Measurements from ENCODE around the gene TRNAU1AP. TPM values are rescaled to one million over a fixed set of nuclear protein-coding genes. Genes with fewer than 3 reads are reported as not detected.

The TRNAU1AP gene
- total RNA-seq, 2 donors from 2014 or later: 22.1 to 28.6 TPM

DNA sequence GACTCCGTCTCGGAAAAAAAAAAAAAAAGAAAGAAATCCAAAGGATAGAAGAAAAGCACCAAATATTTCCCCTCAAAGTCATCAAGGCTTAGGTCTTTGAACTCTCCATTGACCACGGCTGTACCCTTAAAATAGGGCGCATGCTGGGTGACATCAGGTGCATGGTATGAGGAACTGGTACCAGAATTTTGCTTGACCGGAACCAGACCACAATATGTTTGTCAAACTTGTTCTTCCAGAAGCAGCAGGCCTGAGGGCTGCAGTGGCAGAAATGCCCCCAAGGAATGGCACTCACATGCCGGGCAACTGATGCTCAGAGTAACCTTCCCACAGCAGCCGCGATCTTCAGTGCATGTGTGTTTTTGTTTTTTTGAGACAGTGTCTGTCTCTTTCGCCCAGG lies 26.0 kb upstream of the TRNAU1AP start:
- no peaks in the 10 kb centered on the region for H3K4me1 ChIP-seq
- no peak overlapping the region for H3K9ac ChIP-seq (ENCODE audit: low read depth in 2 of 2, low read length in 2 of 2)
- no peak overlapping the region for H3K4me3 ChIP-seq
- no peak for DNase-seq
- intact Hi-C loops (cut with DNase I): no loop called here
- TF ChIP-seq CTCF (IDR thresholded peaks at IDR 0.05): no peak
- H3K36me3 ChIP-seq: no peaks in the 10 kb centered on the region
- no peak overlapping the region for H3K27ac ChIP-seq
- no peaks in the 10 kb centered on the region for H3K9me3 ChIP-seq
- no peaks in the 10 kb centered on the region for H3K27me3 ChIP-seq

- no peaks in the 10 kb centered on the region for H3K4me1 ChIP-seq
- H3K9me3 ChIP-seq: no peaks in the 10 kb centered on the region
- no peak overlapping the region for H3K4me3 ChIP-seq
- H3K9ac ChIP-seq (ENCODE audit: low read depth in 2 of 2, low read length in 2 of 2): no peak overlapping the region
- DNase-seq: no peak
- no peaks in the 10 kb centered on the region for H3K36me3 ChIP-seq
- intact Hi-C loops (cut with DNase I): no loop called here
- H3K27me3 ChIP-seq: no peaks in the 10 kb centered on the region
- no peak overlapping the region for H3K27ac ChIP-seq
- TF ChIP-seq CTCF (IDR thresholded peaks at IDR 0.05): no peak
These were observed 22.4 kb upstream of the TRNAU1AP start for GRCh38 chr1:28530456-28530855.

- no peak for DNase-seq
- no peak overlapping the region for H3K4me3 ChIP-seq
- H3K9ac ChIP-seq (ENCODE audit: low read depth in 2 of 2, low read length in 2 of 2): no peak overlapping the region
- H3K27me3 ChIP-seq: no peaks in the 10 kb centered on the region
- TF ChIP-seq CTCF (IDR thresholded peaks at IDR 0.05): no peak
- no peaks in the 10 kb centered on the region for H3K9me3 ChIP-seq
- H3K27ac ChIP-seq: no peak overlapping the region
- no peaks in the 10 kb centered on the region for H3K4me1 ChIP-seq
- intact Hi-C loops (cut with DNase I): no loop called here
- no peaks in the 10 kb centered on the region for H3K36me3 ChIP-seq
These were observed 18.2 kb upstream of the TRNAU1AP start for GRCh38 chr1:28534671-28535070.

GRCh38 chr1:28535180-28535579 lies 17.7 kb upstream of the TRNAU1AP start:
- H3K36me3 ChIP-seq: no peaks in the 10 kb centered on the region
- TF ChIP-seq CTCF (IDR thresholded peaks at IDR 0.05): no peak
- H3K27ac ChIP-seq: no peak overlapping the region
- H3K4me3 ChIP-seq: no peak overlapping the region
- H3K9ac ChIP-seq (ENCODE audit: low read depth in 2 of 2, low read length in 2 of 2): no peak overlapping the region
- H3K9me3 ChIP-seq: no peaks in the 10 kb centered on the region
- H3K4me1 ChIP-seq: no peaks in the 10 kb centered on the region
- H3K27me3 ChIP-seq: no peaks in the 10 kb centered on the region
- DNase-seq: no peak
- intact Hi-C loops (cut with DNase I): no loop called here

DNA sequence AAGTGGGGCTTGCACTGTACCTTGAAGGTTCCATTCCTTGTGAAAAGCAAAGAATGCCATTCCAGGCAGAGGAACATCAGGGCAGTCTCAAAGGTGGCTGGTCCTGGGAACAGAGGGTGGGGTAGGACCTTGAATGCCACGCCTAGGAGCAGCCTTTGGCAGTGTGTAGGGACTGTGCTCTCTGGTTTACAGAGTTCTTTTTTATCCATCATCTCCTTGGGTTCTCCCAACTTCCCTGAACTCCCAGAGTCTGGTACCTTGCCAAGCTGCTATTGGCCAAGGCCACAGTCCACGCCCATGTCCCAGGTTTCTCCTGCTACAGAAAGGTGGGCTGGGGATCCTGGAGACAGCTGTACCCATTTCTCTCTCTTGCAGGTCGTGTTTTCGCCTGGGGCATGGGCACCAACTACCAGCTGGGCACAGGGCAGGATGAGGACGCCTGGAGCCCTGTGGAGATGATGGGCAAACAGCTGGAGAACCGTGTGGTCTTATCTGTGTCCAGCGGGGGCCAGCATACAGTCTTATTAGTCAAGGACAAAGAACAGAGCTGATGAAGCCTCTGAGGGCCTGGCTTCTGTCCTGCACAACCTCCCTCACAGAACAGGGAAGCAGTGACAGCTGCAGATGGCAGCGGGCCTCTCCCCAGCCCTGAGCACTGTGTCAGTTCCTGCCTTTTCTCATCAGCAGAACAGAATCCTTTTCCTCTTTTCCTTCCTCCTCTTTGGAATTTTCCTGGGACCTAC lies 15.3 kb upstream of the TRNAU1AP start:
- Histone ChIP-seq H3K27ac (no peak overlapping the region), H3K9ac (ENCODE audit: low read depth in 2 of 2, low read length in 2 of 2) (peak overlapping the region in 1 of 2 donors; percentile 0), H3K9me3 (no peaks in the 10 kb centered on the region), H3K36me3 (no peaks in the 10 kb centered on the region), H3K4me1 (no peaks in the 10 kb centered on the region), H3K4me3 (no peak overlapping the region), H3K27me3 (no peaks in the 10 kb centered on the region)
- intact Hi-C loops (cut with DNase I): no loop called here
- peak; percentile 54 for DNase-seq
- no peak for TF ChIP-seq CTCF (IDR thresholded peaks at IDR 0.05)

Measured in colonic mucosa (tissue), 4 donors.